CD4-positive, alpha-beta T cell treated with Interleukin-15 for 1 hour (primary cell): ENCODE results near the gene THSD4.

Experiments
- DNase-seq: peaks from one replicate; pipeline ENCODE4 v3.0.0-alpha.2; 2020

THSD4 gene

DNA sequence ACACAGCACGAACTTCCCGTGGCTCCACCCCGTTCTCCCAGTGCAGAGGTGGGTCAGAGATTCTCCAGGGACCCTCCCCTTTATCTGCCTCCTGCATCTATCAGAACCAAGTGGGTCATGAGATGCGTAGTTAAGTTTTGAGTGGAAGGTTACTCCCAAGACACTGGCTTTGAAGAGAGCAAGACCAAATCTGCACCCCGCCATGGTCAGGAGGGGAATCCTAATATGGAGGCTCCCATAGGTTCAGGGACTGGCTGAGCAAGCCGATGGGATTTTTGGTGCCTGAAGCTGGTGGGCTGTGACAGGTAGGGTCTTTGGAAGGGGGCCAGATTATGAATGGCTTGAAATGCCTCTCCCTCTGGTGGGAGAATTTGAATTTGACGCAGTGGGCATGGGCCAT, 488.1 kb downstream of the THSD4 start:
- no peak for DNase-seq

DNA sequence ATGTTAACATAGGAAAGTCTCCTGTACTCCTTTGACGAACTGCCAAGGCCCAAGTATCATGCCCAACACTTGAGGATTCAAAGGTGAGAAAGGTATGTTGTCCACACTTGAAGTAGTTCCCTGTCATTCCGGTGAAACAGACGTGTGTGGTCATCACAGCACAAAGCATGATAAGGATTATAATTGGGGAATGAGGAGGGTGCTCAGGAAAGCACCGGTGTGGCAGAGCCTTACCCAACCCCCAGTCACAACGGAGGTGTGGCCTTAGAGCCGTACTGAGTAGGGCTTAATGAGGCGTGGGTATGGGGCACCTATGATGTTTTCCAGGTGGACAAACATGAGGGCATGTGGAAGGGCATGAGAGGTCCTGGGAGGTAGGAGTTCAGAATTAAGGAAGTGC, 492.1 kb downstream of the THSD4 start:
- no peak for DNase-seq

DNA sequence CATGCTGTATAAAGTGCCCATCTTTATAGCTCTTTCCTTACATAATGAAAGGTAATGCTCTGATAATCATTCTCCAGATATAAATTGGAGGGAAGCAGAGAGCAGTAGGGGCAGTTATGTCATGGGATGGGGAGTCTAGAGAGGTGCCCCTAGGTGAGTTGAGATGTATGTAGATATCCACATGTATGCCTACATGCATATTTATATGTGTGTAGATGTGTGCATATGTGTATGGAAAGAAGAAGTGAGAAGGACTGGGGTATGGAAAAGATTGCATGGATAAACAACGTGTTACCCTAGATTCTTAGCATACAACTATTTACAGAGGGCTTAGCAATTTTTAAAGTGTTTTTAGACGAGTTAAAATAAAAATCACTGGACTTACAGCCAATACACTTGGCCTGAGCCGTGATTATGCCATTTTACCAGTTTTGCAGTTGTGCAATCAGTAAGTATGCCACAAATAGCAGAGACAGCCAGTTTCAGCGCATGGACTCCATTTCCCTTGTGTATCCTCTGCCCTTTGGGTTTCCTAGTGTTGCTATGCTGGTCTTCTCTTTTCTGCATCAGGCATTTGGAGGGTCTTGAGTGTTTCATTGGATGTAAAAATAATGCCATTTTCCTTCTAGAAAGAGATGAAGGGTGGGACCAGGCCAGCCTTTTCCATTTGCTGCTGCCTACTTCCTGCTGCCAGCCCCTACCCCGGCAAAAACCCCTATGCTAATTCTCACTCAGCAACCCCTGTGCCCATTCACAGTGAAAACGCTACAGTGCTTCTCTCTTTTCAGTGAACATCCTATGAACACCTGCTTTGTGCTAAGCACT, 495.7 kb downstream of the THSD4 start:
- no peak for DNase-seq

DNA sequence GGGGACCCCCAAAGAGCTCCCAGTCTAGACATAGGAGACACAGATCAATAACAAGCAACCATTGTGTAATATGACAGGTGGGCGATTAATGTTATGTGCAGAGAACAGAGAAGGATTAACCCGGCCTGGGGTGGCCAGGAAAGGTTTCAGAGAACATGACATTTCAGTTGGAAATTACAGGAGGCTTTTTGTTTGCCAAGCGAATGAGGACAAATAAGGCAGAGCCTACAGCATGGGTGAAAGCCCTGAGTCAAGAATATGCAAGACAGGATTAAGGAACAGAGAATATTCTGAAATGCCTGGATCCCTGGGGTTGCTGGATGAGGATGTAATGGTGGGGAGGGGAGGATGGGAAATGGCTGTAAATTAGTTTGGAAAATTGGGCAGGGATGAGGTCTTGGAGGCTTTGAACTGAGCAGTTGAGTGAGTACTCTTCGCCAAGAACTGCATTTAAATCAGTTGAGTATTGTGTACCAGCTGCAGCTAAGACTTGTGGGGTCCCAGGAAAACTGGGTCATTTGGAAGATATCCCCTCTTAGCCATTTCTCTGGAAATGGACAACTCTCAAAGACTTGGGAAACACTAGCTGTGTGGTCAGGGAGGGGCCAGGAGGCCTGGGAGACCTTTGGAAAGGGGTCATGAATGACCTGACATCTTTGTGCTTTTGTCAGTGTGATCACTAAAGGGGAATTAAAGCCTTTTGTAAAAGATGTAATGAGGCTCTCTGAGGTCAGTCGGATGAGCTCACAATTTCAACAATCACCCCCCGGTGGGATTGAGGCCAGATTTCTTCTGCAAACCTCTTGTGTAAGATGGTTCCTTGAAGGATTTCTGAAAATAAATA, 496.5 kb downstream of the THSD4 start:
- no peak for DNase-seq

DNA sequence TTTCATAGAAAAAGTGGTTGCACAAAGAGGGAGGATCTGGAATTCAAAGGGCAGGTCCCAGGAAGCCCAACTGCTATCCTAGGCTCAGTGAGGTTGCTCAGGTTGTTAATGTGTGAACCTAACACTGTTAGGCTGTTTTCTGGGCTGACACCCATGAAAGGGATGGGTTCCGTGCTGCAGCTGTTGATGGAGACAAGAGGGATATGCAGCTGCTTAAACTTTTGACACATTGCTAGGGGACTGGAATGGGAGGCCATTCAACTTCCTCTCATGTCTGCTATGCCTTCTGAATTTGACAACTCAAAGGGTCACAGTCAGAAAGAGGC, 497.1 kb downstream of the THSD4 start:
- no peak for DNase-seq

DNA sequence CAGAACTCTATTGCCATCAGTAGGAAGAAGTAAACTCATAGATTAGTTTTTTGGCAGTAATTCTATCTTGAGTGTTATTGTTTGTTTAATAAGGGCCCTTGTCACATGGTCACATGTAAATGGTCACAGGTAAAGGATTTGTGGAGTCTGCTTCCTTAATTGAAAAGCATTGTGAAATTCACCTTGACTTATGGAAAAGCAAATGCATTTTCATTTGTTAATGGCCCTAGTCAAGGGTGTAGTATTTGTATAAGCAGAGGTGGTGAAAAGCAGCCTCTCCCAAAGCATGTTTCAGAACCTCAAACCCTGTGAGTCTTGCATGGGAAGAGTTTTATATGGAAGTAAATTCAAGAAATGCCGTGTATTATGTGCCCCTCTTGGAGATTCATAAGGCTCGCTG, 497.6 kb downstream of the THSD4 start:
- DNase-seq = no peak

DNA sequence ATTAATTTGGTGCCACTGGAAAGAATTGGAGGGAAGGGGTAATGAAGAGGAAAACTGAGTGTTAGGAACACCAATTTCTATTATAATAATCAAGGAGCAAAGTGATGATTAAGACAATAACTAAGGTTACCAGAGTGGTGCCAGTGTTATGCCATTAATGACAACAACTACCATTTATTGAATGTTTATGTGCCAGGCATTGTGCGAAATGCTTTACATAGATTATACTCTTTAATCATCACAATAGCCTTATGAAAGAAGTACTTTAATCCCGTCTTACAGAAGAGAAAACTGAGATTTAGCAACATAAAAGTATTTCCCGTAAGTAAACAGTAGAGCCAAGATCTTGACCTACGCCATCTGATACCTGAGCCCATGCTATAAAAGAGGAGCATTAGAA, 507.8 kb downstream of the THSD4 start:
- no peak for DNase-seq

DNA sequence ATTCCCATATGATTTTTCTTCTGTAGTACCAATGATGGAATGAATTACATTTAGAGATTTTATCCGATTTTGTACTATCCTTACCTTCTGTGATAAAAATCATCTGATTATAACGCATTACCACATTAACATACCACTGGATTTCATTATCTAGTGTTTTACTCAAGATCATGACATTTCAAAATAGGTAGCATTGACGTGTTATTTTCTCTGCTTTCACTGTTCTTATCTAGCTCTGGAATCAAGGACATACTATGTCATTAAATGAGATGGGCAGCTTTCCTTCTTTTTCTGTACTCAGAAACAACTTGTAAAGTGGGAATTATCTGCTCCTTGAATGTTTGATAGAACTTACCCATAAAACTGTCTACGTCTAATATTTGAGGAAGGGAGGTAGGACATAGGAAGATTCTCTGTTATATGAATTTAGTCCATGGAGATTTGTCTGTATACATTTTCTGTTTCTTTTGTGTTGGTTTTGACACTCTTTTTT, 511.4 kb downstream of the THSD4 start:
- DNase-seq = no peak

DNA sequence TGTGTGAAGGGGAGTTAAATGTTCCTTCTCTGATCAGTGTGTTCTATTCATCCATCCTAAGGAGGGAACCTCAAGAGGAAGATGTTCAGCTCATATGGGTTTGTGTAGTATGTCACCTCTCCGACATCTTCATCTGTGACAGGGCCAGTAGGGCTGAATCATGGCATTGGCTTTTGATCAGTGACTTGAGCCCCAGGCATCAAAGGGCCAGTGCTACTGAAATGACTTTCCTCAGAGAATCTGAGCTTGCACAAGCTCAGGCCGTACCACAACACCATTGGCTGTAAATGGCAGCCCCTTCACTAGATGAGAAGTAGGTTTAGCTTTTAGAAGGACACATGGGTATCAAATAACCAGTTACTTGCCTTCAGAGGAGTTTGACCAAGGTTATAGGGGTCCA, 511.9 kb downstream of the THSD4 start:
- no peak for DNase-seq

DNA sequence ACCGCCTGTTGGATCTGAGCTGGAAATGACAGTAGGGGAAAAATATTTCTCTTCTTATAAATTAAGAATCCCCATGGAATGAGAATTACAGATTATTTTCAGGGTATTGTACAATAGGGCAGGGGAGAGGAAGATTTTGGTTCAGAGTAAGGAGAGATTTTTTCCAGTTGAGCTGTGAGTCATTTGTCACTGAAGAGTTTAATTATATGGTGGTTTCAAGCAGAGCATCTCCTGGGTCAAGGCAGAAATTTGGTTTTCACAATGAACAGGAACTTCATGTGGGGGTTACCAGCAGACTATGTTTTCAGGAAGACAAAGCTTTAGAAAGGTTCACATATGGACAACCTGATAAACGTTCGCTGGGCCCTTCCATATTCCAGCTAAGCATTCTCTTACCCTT, 512.3 kb downstream of the THSD4 start:
- DNase-seq = no peak

DNA sequence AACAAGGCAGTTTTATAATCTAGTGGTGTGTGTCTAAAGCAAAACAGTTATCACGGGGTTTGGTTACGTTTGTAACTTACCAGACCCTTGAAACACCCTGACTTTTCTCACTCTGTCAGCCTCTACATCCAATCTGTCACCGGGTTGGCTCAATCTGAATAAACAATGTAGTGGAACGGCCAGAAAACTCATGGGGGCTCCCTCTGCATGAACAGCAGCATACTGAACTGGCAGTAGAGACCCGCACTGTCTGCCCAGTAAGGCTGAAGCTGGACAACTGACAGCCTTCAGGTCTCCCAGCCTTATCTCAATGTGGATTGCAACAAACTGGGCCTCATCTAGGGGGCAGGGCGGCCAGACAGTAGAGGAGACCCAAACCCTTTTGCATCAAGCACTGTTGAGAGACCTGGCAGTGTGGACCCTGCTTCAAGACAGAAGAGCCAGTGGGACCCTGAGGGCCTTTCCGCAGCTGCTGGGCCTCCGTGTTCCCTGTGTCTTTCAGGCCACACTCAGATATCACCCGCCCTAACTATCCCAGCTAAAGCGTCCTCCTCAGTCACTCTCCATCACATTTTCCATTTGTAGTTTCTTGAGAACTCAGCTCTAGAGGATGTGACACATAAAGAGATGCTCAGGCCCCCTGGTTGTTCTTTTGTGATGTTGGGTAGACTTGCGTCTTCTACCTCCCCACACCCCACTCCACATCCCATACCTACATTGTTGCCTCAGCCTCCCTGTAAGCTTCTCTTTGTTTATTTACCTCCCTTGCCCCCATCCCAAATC, 513.9 kb downstream of the THSD4 start:
- no peak for DNase-seq

DNA sequence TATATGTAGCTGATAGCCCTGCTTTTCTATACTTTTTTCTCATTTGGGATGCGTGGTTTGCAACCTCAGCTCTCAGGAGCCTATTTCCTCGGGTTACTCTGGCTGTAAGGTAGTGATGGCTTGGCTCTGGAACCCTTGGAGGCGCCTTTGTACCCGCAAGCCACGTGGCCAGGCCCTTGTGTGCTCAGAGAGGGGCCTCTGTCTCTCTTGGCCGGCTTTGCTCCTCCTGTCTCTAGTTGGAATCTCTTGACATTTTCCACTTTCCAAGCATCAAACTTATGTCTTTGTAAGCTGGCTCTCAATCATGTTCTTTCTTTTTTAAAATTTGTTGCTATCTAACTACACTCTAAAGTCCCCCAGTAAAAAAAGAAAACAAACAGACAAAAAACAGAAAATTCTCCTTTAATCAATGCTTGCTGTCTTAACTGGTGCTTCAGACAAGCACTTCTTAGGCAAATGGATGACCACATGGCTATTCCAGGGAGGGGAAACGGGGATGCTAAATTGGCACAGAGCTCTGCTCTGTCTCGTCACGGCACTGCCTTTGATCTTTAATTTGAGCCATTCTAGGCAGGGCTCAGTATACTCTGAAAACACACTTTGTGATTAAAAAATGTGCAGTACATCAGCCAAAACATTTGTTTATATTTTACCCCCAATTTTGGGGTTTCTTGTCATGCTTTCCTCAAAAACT, 514.7 kb downstream of the THSD4 start:
- no peak for DNase-seq

DNA sequence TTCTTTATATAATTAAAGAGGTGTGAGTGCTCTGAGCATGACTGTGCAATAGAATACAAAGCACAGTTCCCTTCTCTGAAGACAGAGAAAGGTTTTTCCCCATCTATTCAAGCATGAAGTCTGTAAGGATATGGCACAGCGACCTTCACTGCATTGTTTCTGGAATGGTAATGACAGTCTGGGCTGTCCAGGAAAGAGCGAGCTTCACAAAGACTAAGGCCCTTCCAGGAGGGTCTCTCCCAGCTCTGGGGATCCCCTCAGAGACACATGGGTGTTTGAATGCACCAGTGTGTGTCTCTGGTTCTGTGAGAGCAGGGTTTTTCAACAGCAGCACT, 515.2 kb downstream of the THSD4 start:
- DNase-seq = no peak

DNA sequence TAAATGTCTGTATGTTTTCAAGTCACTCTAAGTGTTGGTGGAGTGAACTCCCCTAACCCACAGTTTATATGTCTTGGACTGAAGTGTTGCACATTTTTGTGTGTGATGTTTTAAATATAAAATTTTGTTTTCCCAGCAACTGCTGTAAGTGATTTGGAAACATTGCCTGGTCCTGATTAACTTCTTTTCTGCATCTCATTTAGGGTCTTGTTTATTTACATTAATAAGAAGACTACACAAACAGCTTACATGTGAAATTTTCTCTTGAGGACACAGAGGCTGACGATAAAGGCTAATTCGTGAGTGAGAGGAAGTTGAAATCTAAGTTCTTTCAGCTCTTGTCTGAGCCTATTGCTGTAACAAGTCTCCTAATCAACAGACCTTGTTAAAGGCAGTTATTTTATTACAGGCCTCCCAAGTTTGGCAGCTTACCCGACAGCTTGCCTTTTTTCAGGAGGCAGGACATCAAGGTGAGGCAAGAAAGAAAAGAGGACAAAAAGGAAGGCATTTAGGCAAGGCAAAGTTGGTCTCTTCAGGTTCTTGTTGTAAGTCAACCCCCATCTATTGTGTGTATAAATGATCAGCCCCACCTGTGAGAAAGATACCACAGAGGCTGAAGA, 517.4 kb downstream of the THSD4 start:
- no peak for DNase-seq

DNA sequence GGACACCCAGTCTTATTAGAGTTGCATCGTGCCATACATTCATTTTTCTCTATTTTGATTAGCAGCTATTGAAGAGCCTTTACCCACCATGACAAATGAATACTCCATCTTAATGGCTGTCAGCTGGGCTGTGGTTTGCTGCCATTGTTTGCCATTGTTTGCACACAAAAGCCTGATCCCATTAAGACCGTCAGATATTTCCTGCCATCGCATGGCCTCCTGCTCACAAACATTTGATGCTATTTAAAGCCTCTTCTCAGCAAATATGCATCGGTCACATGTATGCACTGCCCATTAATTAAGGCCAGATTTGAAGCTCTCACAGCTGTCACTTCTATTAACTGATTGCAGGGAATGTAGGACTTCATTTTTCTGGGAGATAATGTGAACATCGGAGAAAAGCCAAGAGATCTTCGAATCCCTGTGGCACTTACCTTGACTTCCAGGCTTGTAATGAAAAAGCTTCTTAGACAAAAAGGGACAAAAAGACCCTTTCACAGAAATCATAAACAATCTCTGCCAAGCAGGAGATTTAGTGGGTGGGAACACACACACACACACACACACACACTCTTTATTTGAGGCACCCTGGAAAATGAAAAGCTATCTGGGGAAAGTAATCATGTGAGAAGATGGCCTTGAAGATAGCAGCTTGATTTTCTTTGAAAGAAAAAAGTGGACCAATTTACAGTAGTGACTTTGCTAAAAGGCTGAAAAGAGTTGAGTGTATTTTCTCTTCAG, 519.7 kb downstream of the THSD4 start:
- DNase-seq = no peak

DNA sequence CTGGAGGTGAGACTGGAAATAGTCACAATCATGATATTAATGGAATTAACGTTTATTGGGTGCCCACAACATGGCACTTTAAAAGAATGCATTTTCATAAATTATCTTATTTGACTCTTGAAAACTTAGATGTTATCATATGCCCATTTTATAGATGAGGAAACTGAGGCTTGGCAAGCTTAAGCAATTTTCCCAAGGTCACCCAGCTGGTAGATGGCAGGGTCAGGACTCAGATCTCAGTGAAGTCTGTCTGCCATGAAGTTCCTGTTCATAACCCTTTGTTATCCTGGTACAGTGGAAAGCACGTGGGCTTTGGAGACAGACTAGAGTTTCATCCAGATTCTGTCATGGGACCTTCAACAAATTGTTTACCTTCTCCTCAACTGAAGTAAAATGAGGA, 520.5 kb downstream of the THSD4 start:
- no peak for DNase-seq

DNA sequence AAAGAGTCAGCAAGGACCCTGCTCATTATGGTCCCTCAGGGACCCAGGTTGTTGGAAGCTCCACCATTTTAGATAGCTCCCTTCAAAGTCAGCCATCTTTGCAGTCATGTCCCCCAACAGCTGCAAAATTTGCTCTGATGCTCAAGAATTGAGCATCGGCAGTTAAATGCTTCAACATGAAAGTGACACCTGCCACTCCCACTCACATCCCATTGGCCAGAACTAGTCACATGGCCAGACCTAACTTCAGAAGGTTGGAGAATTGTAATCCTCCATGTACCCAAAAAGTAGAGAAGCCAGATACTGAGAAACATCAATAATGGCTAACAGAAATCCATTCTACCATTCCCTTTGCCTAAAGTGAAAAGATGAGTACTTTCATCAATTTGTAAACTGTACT, 523.6 kb downstream of the THSD4 start:
- no peak for DNase-seq

DNA sequence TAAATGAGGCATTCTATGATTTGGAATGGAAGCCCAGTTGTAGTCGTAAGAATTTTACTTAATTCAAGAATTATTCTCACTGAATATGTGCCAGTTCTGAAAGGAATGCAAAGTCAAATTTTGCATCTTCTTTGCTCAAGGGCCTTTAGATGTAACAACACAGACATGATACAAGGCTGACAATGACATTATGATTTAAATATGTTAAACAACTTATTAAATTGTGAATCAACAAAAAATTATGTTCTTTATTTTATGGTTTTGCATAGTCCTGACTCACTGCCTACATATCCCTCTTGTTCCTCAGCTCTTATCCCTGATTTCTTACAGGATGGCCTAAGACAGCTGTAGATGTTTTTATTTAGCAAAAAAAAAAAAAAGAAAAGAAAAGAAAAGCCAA, 524.2 kb downstream of the THSD4 start:
- no peak for DNase-seq

DNA sequence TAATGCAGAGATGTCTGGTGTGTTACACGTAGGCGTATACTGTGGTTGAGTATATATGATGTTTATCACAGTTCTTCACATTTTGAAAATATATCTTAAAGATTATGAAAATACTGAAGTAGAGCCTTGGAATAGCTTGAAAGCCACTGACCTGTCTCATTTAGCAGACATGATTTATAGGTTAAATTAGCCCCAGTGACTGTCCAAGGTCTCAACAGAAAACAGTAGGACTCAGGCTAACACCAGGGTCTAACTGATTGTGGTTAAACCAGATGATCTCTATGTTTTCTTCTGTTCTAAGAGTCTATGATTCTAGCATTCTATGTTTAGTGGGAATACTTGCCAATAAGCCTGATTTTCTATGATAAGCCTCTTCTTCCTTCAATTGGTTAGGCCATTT, 528.6 kb downstream of the THSD4 start:
- no peak for DNase-seq

DNA sequence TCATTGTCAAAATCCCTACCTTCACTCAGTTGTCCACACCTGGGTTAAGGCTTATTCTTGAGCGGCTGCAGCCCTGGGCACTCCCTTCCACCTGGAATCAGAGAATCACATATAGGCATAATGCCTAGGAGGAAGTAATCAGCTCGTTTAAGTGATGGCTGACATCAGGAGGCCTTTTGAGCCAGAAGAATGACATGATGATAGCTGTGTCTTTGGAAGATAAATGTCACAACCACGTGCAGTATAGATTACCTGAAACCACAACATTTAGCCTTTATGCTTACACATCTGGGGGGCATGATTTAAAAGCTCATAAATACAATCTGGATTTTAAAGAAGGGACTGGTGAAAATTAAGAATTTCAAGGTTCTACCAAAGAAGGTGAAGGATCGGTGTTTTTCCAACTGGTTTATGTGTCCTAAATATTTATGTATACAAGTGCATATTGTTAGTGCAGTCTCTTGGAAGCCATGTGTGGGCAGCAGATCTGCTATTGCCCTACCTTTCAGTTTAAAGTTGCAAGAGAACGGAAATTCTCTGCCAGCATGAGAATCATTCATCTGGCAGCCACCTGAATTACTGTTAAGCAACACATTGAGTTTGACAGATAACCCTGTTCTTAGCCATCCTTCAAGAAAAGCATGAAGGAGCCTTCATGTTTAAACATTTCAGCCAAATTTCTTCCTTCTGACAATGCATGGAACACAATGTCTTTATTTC, 531.7 kb downstream of the THSD4 start:
- no peak for DNase-seq

DNA sequence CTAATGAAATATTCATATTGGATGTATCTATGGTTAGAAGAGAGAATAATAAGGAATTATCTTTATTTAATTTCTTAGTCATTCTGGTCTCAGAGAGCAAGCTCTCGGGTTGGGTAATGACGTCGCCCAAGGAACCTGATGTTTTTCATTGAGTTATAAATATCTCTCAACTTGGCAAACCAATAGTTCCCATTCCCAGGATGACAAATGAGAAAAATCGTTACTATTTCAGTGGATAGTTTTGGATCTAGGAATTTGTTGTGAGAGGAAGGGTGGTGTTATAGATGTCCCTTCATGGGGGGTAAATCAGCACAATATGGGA, 532.2 kb downstream of the THSD4 start:
- DNase-seq = no peak
